Measurements from ENCODE around the gene MOB2.

The MOB2 gene

GRCh38 chr11:1487091-1487850 is 692 bp upstream of the MOB2 start:
- Mint-ChIP-seq H3K9me3 (no peaks in the 10 kb centered on the region), H3K4me3 (no peak overlapping the region), H3K27ac (no peak overlapping the region), H3K27me3 (no peaks in the 10 kb centered on the region), H3K36me3 (peaks cover 1% of the 10 kb centered on the region), H3K4me1 (peaks cover 30% of the 10 kb centered on the region)

DNA sequence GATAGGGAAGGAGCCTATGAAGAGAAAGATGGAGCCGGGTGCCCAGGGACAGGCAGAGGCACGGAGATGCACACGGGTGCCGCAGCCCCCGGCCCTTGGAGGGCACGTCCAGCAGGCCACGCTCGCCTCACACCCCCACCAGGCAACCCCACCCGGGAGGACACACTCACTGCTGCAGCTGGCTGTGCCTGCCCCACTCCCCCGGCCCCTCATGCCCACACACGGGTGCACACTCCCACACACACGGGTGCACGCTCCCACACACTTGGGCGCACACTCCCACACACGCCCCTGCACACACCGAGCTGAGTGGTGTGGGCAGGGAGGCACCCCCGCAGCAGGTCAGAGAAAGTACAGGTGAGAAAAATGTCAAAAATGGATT is 1.1 kb downstream of the MOB2 start:
- Mint-ChIP-seq H3K27ac (peak overlapping the region; percentile 74), H3K4me3 (no peak overlapping the region)

DNA sequence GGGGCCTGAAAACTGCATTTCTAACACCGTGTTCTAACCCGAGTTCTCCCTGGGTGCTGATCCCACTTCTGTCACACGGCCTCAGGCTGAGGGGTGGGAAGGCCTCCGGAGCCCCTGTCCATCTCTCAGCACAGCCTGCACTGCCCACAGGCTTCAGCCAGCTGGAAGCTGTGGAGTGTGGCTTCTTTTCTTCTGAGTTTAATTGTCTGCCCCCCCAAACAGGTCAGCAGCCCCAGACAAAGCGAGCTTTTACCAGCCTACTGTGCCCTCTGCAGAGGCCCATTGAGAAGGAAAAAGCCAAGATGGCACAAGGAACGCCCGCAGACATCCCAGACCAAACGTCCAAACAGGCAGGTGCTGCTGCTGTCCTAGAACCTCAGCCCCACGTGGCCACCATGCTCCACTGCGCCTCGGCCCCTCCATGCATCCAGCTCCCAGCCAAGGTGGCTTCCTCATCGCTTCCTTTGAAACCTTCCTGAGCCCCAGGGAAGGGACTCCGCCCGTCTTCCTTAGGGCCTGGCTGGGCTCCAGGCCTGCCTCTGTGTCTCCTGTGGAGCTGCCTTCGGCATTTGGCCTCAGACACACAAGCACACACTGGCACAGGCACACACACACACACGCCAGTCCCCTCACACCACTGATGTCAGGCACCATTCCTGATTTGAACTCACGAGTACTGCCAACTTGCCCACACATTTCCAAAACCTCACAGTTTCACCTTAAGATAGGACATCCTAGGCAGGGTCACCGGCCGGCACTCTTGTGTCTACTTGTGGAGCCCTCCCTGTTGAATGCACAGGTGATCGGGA is 1.7 kb downstream of the MOB2 start:
- peaks cover 1% of the 10 kb centered on the region for H3K36me3 Mint-ChIP-seq
- H3K27me3 Mint-ChIP-seq = no peaks in the 10 kb centered on the region
- peak overlapping the region; percentile 74 for H3K27ac Mint-ChIP-seq
- no peaks in the 10 kb centered on the region for H3K9me3 Mint-ChIP-seq
- peaks cover 24% of the 10 kb centered on the region for H3K4me1 Mint-ChIP-seq
- no peak overlapping the region for H3K4me3 Mint-ChIP-seq

More for the DNA sequence above, 1.1 kb downstream of the MOB2 start:
- Mint-ChIP-seq H3K4me1 (peaks cover 24% of the 10 kb centered on the region), H3K27me3 (no peaks in the 10 kb centered on the region), H3K9me3 (no peaks in the 10 kb centered on the region), H3K36me3 (peaks cover 1% of the 10 kb centered on the region)

DNA sequence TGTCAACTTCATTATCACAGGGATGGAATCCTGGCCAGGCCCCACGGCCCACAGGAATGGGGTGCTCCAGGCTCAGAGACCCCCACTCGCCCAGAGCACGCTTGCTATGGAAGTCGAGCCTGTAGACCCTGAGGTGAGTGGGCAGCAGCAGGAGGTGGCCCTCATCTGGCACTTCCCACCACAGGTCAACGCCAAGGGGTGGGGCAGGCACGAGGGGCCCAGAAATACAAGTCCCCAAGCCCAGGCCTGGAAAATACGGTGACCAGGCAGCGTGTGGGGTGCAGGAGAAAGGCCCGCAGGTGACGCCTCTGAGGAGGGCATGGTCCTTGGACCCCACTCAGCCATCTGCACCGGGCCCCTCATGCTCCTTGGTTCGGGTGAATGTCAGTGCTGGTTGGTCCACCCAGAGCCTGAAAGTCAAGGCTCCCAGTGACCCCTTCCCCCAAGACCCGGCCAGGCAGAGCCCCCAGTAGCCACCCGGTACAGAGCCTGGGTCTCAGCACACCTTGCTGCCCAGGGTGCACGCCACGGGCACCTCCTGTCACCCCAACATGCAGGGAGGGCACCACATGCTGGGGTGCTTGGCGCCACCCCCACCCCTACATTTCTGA is 2.4 kb downstream of the MOB2 start:
- H3K4me1 Mint-ChIP-seq = peaks cover 20% of the 10 kb centered on the region
- no peak overlapping the region for H3K27ac Mint-ChIP-seq
- no peak overlapping the region for H3K4me3 Mint-ChIP-seq
- H3K36me3 Mint-ChIP-seq = peaks cover 1% of the 10 kb centered on the region
- no peaks in the 10 kb centered on the region for H3K9me3 Mint-ChIP-seq
- no peaks in the 10 kb centered on the region for H3K27me3 Mint-ChIP-seq

DNA sequence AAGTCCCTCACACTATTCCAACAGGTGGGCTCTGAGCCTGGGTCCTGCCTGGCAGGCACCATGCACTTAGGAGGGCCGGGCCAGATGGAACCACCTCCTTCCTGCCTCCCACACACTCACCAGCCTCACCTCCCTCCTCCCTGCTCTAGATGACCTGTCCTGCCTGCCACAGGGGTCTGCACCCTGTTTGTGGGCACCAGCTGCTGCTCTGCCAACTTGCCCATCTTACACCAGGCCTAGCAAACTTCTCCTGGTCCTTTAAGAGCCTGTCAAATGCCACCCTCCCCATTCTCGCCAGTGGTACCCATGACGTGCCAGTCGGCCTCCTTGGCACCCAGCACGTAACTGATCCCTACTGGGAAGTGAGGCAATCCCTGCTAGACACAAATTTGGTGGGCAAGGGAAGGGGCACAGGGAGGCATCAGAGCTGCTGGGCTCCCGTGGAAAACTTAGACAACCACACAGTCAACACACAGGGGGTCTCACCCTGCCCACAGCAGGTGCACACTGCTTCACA is 3.1 kb downstream of the MOB2 start:
- Mint-ChIP-seq H3K4me1 (peaks cover 15% of the 10 kb centered on the region), H3K36me3 (peaks cover 1% of the 10 kb centered on the region), H3K27ac (no peak overlapping the region), H3K4me3 (no peak overlapping the region), H3K27me3 (no peaks in the 10 kb centered on the region), H3K9me3 (no peaks in the 10 kb centered on the region)

DNA sequence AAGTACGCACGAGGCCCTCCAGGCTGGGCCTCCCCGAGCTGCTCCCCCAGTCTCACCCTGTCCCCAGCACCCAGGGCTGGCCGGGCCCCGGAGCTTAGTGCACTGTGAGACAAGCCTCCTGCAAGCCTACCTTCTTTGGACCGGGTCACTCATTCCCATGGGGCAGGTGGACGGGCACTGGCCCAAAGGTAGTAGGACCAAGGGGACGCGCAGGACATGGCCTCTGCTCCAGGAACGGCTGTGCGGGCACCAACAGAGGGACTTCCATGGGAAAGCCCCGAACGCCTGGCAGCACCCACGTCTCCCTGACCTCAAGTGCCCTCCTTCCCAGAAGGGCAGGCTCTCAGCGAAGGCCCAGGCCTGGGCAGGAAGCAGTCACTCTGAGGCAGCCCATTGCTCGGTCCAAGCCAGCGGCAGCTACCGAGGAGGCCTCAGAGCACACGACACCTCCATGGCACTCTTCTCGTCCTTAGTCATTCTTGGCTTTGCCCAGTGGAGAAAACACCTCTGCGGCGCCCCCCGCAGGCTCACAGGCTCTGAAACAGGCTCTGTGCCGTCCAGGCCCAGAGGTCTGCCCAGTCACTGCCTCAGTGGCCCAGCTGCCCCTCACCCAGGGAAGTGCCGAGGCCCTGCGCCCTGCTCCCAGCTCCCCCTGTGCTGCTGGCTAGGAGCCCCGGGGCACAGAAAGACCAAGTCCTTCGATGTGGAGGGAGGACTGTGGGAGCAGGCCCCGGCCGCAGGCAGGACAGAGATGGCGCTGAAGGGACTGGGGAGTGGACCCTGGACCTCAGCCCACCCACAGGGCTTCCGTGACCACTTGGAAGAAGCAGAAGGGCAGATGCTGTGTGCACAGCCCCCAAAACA is 3.8 kb downstream of the MOB2 start:
- Mint-ChIP-seq H3K27ac (no peak overlapping the region), H3K4me1 (peaks cover 13% of the 10 kb centered on the region), H3K4me3 (no peak overlapping the region), H3K9me3 (no peaks in the 10 kb centered on the region), H3K27me3 (no peaks in the 10 kb centered on the region), H3K36me3 (peaks cover 2% of the 10 kb centered on the region)

- Mint-ChIP-seq H3K4me1 (peaks cover 8% of the 10 kb centered on the region), H3K27ac (no peak overlapping the region), H3K27me3 (no peaks in the 10 kb centered on the region), H3K36me3 (peaks cover 3% of the 10 kb centered on the region), H3K4me3 (no peak overlapping the region), H3K9me3 (no peaks in the 10 kb centered on the region)
Observed at GRCh38 chr11:1481861-1482441, 4.6 kb downstream of the MOB2 start.

GRCh38 chr11:1481483-1481825 is 5.1 kb downstream of the MOB2 start:
- H3K9me3 Mint-ChIP-seq = no peaks in the 10 kb centered on the region
- no peak overlapping the region for H3K4me3 Mint-ChIP-seq
- H3K27me3 Mint-ChIP-seq = no peaks in the 10 kb centered on the region
- H3K36me3 Mint-ChIP-seq = peaks cover 3% of the 10 kb centered on the region
- peaks cover 8% of the 10 kb centered on the region for H3K4me1 Mint-ChIP-seq
- H3K27ac Mint-ChIP-seq = no peak overlapping the region

- Mint-ChIP-seq H3K27me3 (no peaks in the 10 kb centered on the region), H3K4me1 (peaks cover 8% of the 10 kb centered on the region), H3K9me3 (no peaks in the 10 kb centered on the region), H3K27ac (no peak overlapping the region), H3K36me3 (peaks cover 3% of the 10 kb centered on the region), H3K4me3 (no peak overlapping the region)
Observed at GRCh38 chr11:1480555-1481482, 5.8 kb downstream of the MOB2 start.

- Mint-ChIP-seq H3K4me1 (peaks cover 2% of the 10 kb centered on the region), H3K4me3 (no peak overlapping the region), H3K27ac (no peak overlapping the region), H3K9me3 (no peaks in the 10 kb centered on the region), H3K27me3 (no peaks in the 10 kb centered on the region), H3K36me3 (peaks cover 3% of the 10 kb centered on the region)
Observed at GRCh38 chr11:1480191-1480554, 6.4 kb downstream of the MOB2 start.

- Mint-ChIP-seq H3K9me3 (no peaks in the 10 kb centered on the region), H3K36me3 (peaks cover 2% of the 10 kb centered on the region), H3K4me3 (no peak overlapping the region)
Observed at GRCh38 chr11:1479678-1480118, 6.9 kb downstream of the MOB2 start.

GRCh38 chr11:1479006-1479677 is 7.4 kb downstream of the MOB2 start:
- H3K9me3 Mint-ChIP-seq = no peaks in the 10 kb centered on the region
- no peak overlapping the region for H3K27ac Mint-ChIP-seq
- H3K4me3 Mint-ChIP-seq = no peak overlapping the region
- H3K4me1 Mint-ChIP-seq = no peaks in the 10 kb centered on the region
- H3K27me3 Mint-ChIP-seq = no peaks in the 10 kb centered on the region
- H3K36me3 Mint-ChIP-seq = peaks cover 3% of the 10 kb centered on the region

More at GRCh38 chr11:1479678-1480118, 6.9 kb downstream of the MOB2 start:
- no peaks in the 10 kb centered on the region for H3K4me1 Mint-ChIP-seq
- H3K27me3 Mint-ChIP-seq = no peaks in the 10 kb centered on the region
- H3K27ac Mint-ChIP-seq = no peak overlapping the region

DNA sequence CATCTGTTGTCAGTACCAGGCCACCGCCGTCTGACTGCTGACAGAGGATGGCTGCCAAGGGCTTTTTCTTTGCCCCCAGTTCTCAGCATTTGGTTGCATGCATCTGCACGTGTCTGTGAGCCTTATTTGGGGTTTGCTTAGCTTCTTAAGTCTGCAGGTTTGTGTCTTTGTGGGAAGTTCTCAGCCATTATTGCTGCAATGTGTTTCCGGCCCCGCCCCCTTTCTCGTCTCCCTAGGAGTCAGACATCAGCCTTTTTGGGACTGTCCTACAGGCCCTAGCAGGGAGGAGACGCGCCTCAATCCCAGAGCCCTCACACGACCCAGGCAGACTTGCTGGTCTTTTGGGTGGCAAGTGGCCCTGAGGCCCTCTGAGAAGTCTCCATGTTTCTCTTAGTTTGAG is 8.0 kb downstream of the MOB2 start:
- Mint-ChIP-seq H3K4me3 (no peak overlapping the region), H3K27me3 (no peaks in the 10 kb centered on the region), H3K36me3 (peaks cover 4% of the 10 kb centered on the region), H3K9me3 (no peaks in the 10 kb centered on the region), H3K27ac (no peak overlapping the region), H3K4me1 (no peaks in the 10 kb centered on the region)

DNA sequence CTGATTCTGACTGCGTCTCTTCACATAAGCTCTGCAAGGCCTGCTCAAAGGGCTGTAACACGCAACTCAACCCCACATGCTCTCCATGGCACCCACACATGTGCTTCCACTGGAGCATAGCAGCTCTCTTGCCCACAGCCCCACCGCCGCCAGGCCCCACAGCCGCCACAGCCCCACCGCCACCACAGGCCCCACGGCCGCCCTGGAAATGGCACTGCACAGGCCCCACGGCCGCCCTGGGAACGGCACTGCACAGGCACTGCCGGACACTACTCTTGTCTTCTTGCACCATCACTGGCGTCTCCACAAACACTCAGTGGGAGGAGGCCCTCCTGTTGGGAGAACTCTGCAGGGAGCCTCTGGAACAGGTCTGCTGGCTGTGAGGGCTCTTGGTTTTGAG is 8.6 kb downstream of the MOB2 start:
- no peak overlapping the region for H3K4me3 Mint-ChIP-seq
- no peaks in the 10 kb centered on the region for H3K27me3 Mint-ChIP-seq
- H3K4me1 Mint-ChIP-seq = no peaks in the 10 kb centered on the region
- H3K9me3 Mint-ChIP-seq = no peaks in the 10 kb centered on the region
- H3K27ac Mint-ChIP-seq = no peak overlapping the region
- H3K36me3 Mint-ChIP-seq = peaks cover 4% of the 10 kb centered on the region
